H1 (cell line): Measurements from ENCODE around the gene TCF19. TPM values are rescaled to one million over a fixed set of nuclear protein-coding genes. Genes with fewer than 3 reads are reported as not detected.
A peak's percentile ranks its signal among the peaks of the same experiment; 100 is the strongest.

ENCODE experiments used
- CTCF ChIA-PET: fragments of 300-600 bp; sonication (Branson Sonifier 250); formaldehyde crosslinking; loops from one replicate; lab custom pipeline; 2021; ENCODE audit not compliant: partially characterized antibody; lab: Charles Lee
- POLR2A ChIA-PET: fragments of 300-600 bp; sonication (Branson Sonifier 250); formaldehyde crosslinking; loops from one replicate; lab custom pipeline; 2021; ENCODE audit warnings: inconsistent platforms; ENCODE audit not compliant: partially characterized antibody; lab: Charles Lee
- DNase-seq, 2 experiments: peaks; one replicate each; pipeline versions ENCODE4 v3.0.0 to v3.0.0-alpha.2; 2010 to 2022; ENCODE audit warnings: low spot score in 2 of 2, low read depth in 1 of 2, mixed read lengths in 1 of 2
- FAIRE-seq: peaks from 2 replicates; lab custom pipeline; 2011; peaks lifted over from hg19 to GRCh38; lab: Jason Lieb, UNC
- H2AFZ ChIP-seq: 2 replicates; pipeline ENCODE4 v1.8.1; 2012; ENCODE audit warnings: low read length, inconsistent platforms
- H2AK5ac ChIP-seq: 2 replicates; pipeline ENCODE4 v1.6.1; 2013; ENCODE audit warnings: low read depth, low read length
- H2BK120ac ChIP-seq: replicated peaks from 2 replicates; pipeline ENCODE3; 2013; ENCODE audit warnings: low read depth, low read length, inconsistent platforms
- H2BK12ac ChIP-seq: 2 replicates; pipeline ENCODE4 v1.6.1; 2013; ENCODE audit warnings: low read depth, low read length
- H2BK15ac ChIP-seq: 2 replicates; pipeline ENCODE4 v1.6.1; 2013; ENCODE audit warnings: low read length
- H2BK20ac ChIP-seq: 2 replicates; pipeline ENCODE4 v1.6.1; 2013; ENCODE audit warnings: low read length
- H2BK5ac ChIP-seq: 2 replicates; pipeline ENCODE4 v1.6.1; 2013; ENCODE audit warnings: low read depth, low read length
- H3K14ac ChIP-seq: 2 replicates; pipeline ENCODE4 v1.6.1; 2013; ENCODE audit warnings: inconsistent platforms; ENCODE audit not compliant: insufficient read length
- H3K18ac ChIP-seq: 2 replicates; pipeline ENCODE4 v1.6.1; 2013; ENCODE audit warnings: low read length; ENCODE audit errors: extremely low read depth
- H3K23ac ChIP-seq: 2 replicates; pipeline ENCODE4 v1.6.1; 2013; ENCODE audit warnings: inconsistent platforms; ENCODE audit not compliant: insufficient read length
- H3K23me2 ChIP-seq: 2 replicates; pipeline ENCODE4 v1.6.1; 2013; ENCODE audit warnings: low read depth, low read length
- H3K27ac ChIP-seq: 2 replicates; pipeline ENCODE4 v1.6.1; 2011; ENCODE audit warnings: low read depth, low read length, inconsistent platforms
- H3K27me3 ChIP-seq, 4 experiments: replicated peaks in 1 of 4; 1 replicate in 1 of 4; 2 replicates in 3 of 4; pipeline versions ENCODE4 v1.6.1 to v1.8.1; 2011 to 2013; ENCODE audit warnings: low read length in 3 of 4, mild to moderate bottlenecking in 3 of 4, inconsistent platforms in 2 of 4, mixed read lengths in 2 of 4, moderate library complexity in 1 of 4; ENCODE audit not compliant: control insufficient read depth in 3 of 4, insufficient read depth in 3 of 4; ENCODE audit errors: extremely low read depth in 1 of 4
- H3K36me3 ChIP-seq, 4 experiments: 2 replicates each; pipeline versions ENCODE4 v1.6.1 to v1.8.1; 2011 to 2013; ENCODE audit warnings: mild to moderate bottlenecking in 4 of 4, low read length in 3 of 4, moderate library complexity in 2 of 4, control low read depth in 1 of 4, inconsistent platforms in 1 of 4; ENCODE audit not compliant: insufficient read depth in 4 of 4, control insufficient read depth in 2 of 4
- H3K4ac ChIP-seq: replicated peaks from 2 replicates; pipeline ENCODE3; 2013; ENCODE audit warnings: low read length, low read depth, mixed read lengths, inconsistent platforms; ENCODE audit not compliant: insufficient read length
- H3K4me1 ChIP-seq, 4 experiments: replicated peaks in 1 of 4; 1 replicate in 1 of 4; 2 replicates in 3 of 4; pipeline versions ENCODE4 v1.6.1 to v1.8.1; 2011 to 2013; ENCODE audit warnings: low read length in 3 of 4, inconsistent platforms in 2 of 4, mixed read lengths in 1 of 4; ENCODE audit not compliant: insufficient read depth in 4 of 4, control insufficient read depth in 3 of 4
- H3K4me2 ChIP-seq, 2 experiments: 2 replicates each; pipeline versions ENCODE4 v1.6.1 to v1.8.1; 2011 to 2013; ENCODE audit warnings: low read depth in 2 of 2, low read length in 2 of 2, control low read depth in 1 of 2, inconsistent platforms in 1 of 2, mild to moderate bottlenecking in 1 of 2; ENCODE audit not compliant: insufficient read depth in 1 of 2
- H3K4me3 ChIP-seq, 4 experiments: fragments of 200-600, 300-600 bp in 1 of 4; sonication (generic), shearing (Covaris generic), sonication (Bioruptor Twin) in 1 of 4; 2 replicates each; pipeline versions ENCODE4 v1.5.1 to v1.8.1; 2011 to 2016; ENCODE audit warnings: low read length in 4 of 4, low read depth in 3 of 4, control low read depth in 2 of 4, inconsistent platforms in 2 of 4, mild to moderate bottlenecking in 2 of 4, mixed read lengths in 1 of 4, moderate library complexity in 1 of 4; ENCODE audit not compliant: insufficient read depth in 2 of 4; ENCODE audit errors: extremely low read depth in 1 of 4
- H3K56ac ChIP-seq: replicated peaks from 2 replicates; pipeline ENCODE3; 2013; ENCODE audit warnings: low read depth, mild to moderate bottlenecking, mixed read lengths, low read length, inconsistent platforms; ENCODE audit not compliant: insufficient read length
- H3K79me1 ChIP-seq: 2 replicates; pipeline ENCODE4 v1.6.1; 2013; ENCODE audit warnings: low read depth, low read length, control low read depth
- H3K79me2 ChIP-seq, 2 experiments: 2 replicates each; pipeline versions ENCODE4 v1.6.1 to v1.8.1; 2012 to 2013; ENCODE audit warnings: low read length in 2 of 2, mild to moderate bottlenecking in 2 of 2, inconsistent platforms in 1 of 2; ENCODE audit not compliant: insufficient read depth in 2 of 2, control insufficient read depth in 1 of 2
- H3K9ac ChIP-seq, 4 experiments: replicated peaks in 1 of 4; 1 replicate in 1 of 4; 2 replicates in 3 of 4; pipeline versions ENCODE4 v1.6.1 to v1.8.1; 2011 to 2013; ENCODE audit warnings: low read depth in 3 of 4, low read length in 3 of 4, control low read depth in 2 of 4, mild to moderate bottlenecking in 2 of 4, moderate library complexity in 2 of 4, inconsistent platforms in 1 of 4; ENCODE audit errors: extremely low read depth in 1 of 4
- H3K9me3 ChIP-seq, 2 experiments: 2 replicates each; pipeline versions ENCODE4 v1.6.1 to v1.8.1; 2012 to 2013; ENCODE audit warnings: mild to moderate bottlenecking in 2 of 2, moderate library complexity in 2 of 2, control low read depth in 1 of 2, inconsistent platforms in 1 of 2, low read depth in 1 of 2, low read length in 1 of 2, mixed read lengths in 1 of 2; ENCODE audit not compliant: insufficient read depth in 2 of 2
- H4K20me1 ChIP-seq, 2 experiments: replicated peaks in 1 of 2; 2 replicates each; pipeline versions ENCODE3 to v1.8.1; 2011 to 2013; ENCODE audit warnings: inconsistent platforms in 2 of 2, low read length in 2 of 2, mild to moderate bottlenecking in 1 of 2; ENCODE audit not compliant: insufficient read depth in 2 of 2, control insufficient read depth in 1 of 2
- H4K5ac ChIP-seq: 2 replicates; pipeline ENCODE4 v1.6.1; 2013; ENCODE audit warnings: low read length, low read depth, mixed read lengths, inconsistent platforms; ENCODE audit not compliant: insufficient read length
- H4K8ac ChIP-seq: 2 replicates; pipeline ENCODE4 v1.8.0; 2013; ENCODE audit warnings: mild to moderate bottlenecking, moderate library complexity, low read length, inconsistent platforms; ENCODE audit not compliant: insufficient read depth; ENCODE audit errors: extremely low read depth
- H4K91ac ChIP-seq: replicated peaks from 2 replicates; pipeline ENCODE3; 2013; ENCODE audit warnings: low read length, mixed read lengths, inconsistent platforms; ENCODE audit not compliant: insufficient read length
- BCL11A ChIP-seq, 2 experiments: IDR thresholded peaks; one replicate each; pipeline ENCODE4 v1.6.1; 2011; ENCODE audit warnings: low read depth in 2 of 2, low read length in 2 of 2, mild to moderate bottlenecking in 2 of 2
- EZH2 ChIP-seq: fragments of 200-600 bp; sonication (generic); IDR thresholded peaks from 2 replicates; pipeline ENCODE4 v1.7.1; 2012; ENCODE audit warnings: low read depth, mild to moderate bottlenecking, moderate library complexity, low read length, inconsistent platforms; ENCODE audit not compliant: severe bottlenecking
- HDAC2 ChIP-seq, 2 experiments: fragments of 300-600 bp in 1 of 2; sonication (generic) in 1 of 2; IDR thresholded peaks; 2 replicates each; pipeline ENCODE4 v1.6.1; 2011 to 2012; ENCODE audit warnings: low read depth in 2 of 2, low read length in 2 of 2, mild to moderate bottlenecking in 2 of 2, moderate library complexity in 2 of 2, borderline replicate concordance in 1 of 2, inconsistent platforms in 1 of 2
- JUN ChIP-seq: IDR thresholded peaks from 2 replicates; pipeline ENCODE4 v1.6.1; 2011; ENCODE audit warnings: low read depth, mild to moderate bottlenecking, improper control_type of control experiment, low read length
- KDM4A ChIP-seq: IDR thresholded peaks from one replicate; pipeline ENCODE4 v1.7.1; 2012; ENCODE audit warnings: low read depth, mild to moderate bottlenecking, moderate library complexity, low read length, inconsistent platforms; ENCODE audit not compliant: severe bottlenecking
- POLR2A ChIP-seq, 2 experiments: IDR thresholded peaks; 1 replicate in 1 of 2; 2 replicates in 1 of 2; pipeline ENCODE4 v1.6.1; 2011; ENCODE audit warnings: low read depth in 2 of 2, low read length in 2 of 2, mild to moderate bottlenecking in 2 of 2; ENCODE audit errors: control extremely low read depth in 1 of 2
- POLR2AphosphoS5 ChIP-seq: IDR thresholded peaks from 2 replicates; pipeline ENCODE4 v1.6.1; 2011; ENCODE audit warnings: low read depth, low read length
- RFX5 ChIP-seq: IDR thresholded peaks from 2 replicates; pipeline ENCODE4 v1.6.1; 2011; ENCODE audit warnings: low read depth, low read length, improper control_type of control experiment, borderline replicate concordance
- SAP30 ChIP-seq: fragments of 300-600 bp; sonication (generic); IDR thresholded peaks from 2 replicates; pipeline ENCODE4 v1.7.1; 2012; ENCODE audit warnings: low read length, moderate library complexity, mild to moderate bottlenecking, inconsistent platforms; ENCODE audit not compliant: insufficient read depth, insufficient replicate concordance
- SIX5 ChIP-seq: IDR thresholded peaks from 2 replicates; pipeline ENCODE4 v1.6.1; 2011; ENCODE audit warnings: mild to moderate bottlenecking, low read depth, low read length
- SP1 ChIP-seq: IDR thresholded peaks from 2 replicates; pipeline ENCODE4 v1.6.1; 2011; ENCODE audit warnings: low read depth, low read length
- TCF12 ChIP-seq: IDR thresholded peaks from 2 replicates; pipeline ENCODE4 v1.6.1; 2011; ENCODE audit warnings: low read depth, mild to moderate bottlenecking, low read length
- WGBS, 2 experiments: shearing (Covaris generic) in 1 of 2; methylation state at CpG; one replicate each; pipeline versions ENCODE4 v1.1.6 to v1.1.7; 2013 to 2015; ENCODE audit warnings: low lambda C conversion rate in 2 of 2, mixed read lengths in 2 of 2, inconsistent platforms in 1 of 2, low coverage in 1 of 2, missing lambda C conversion rate in 1 of 2; ENCODE audit not compliant: insufficient replicate concordance in 2 of 2, insufficient coverage in 1 of 2, insufficient read length in 1 of 2; ENCODE audit errors: extremely low coverage in 1 of 2, missing lambda C conversion rate in 1 of 2; 5-methylcytosine and 5-hydroxymethylcytosine counted together
- polyA plus RNA-seq, 7 experiments: library from polyadenylated mRNA; depleted of rRNA in 3 of 7; stranded (reverse) in 5 of 7; unstranded in 2 of 7; fragments of >200 nt in 5 of 7; fragments of 200-250 nt in 2 of 7; gene quantifications; 1 replicate in 5 of 7; 2 replicates in 1 of 7; 4 replicates in 1 of 7; pipeline versions ENCODE4 v1.2.1 to v1.2.3, GENCODE V29; 2011 to 2013; ENCODE audit warnings: missing spikeins in 2 of 7, mixed read lengths in 2 of 7
- total RNA-seq: library from RNA; stranded (reverse); fragmentation: NEBNext Ultra II Directional; extraction: Animal tissue kit (Norgen Biotek cat#: 25700); gene quantifications from 2 replicates; pipeline ENCODE4 v1.2.1, GENCODE V29; 2021

Gene TCF19
- total and polyA plus RNA-seq, 2 of the 8 experiments (the other 6 are each of a cell fraction or from before 2014, with no cell fraction given), result 7.2 to 11.0 TPM

GRCh38 chr6:31172973-31173384 is 14.6 kb downstream of the TCF19 start:
- Histone ChIP-seq H3K4ac (peak overlapping the region; percentile 95), H4K8ac (peak overlapping the region; percentile 63; the same call in 1 of the 2 replicates), H3K18ac (peak overlapping the region; percentile 97), H3K23ac (no peak overlapping the region), H2BK15ac (peak overlapping the region; percentile 9; the same call in 1 of the 2 replicates), H3K9me3 (no peaks in the 10 kb centered on the region), H3K36me3 (no peaks in the 10 kb centered on the region), H2BK12ac (peak overlapping the region; percentile 95), H3K23me2 (peaks cover 13% of the 10 kb centered on the region), H3K27me3 (no peaks in the 10 kb centered on the region), H3K79me2 (peaks cover 19 to 60% of the 10 kb centered on the region in 2 experiments), H3K9ac (peak overlapping the region in 3 of 4 experiments; percentile 66 to 83 (median 73); a peak in 6 of 7 replicates), H3K4me1 (peaks cover 22 to 43% (median 32%) of the 10 kb centered on the region in 4 experiments), H3K14ac (no peak overlapping the region), H4K5ac (peak overlapping the region; percentile 77), H3K4me2 (peak overlapping the region; percentile 83 to 89), H4K91ac (peak overlapping the region; percentile 99), H3K27ac (peak overlapping the region; percentile 92), H2BK120ac (peak overlapping the region; percentile 96), H3K56ac (peak overlapping the region; percentile 65), H3K79me1 (peaks cover 6% of the 10 kb centered on the region), H2BK20ac (peak overlapping the region; percentile 88; the same call in 1 of the 2 replicates), H3K4me3 (peak overlapping the region; percentile 44 to 62 (median 55)), H2AFZ (no peak overlapping the region), H2AK5ac (peak overlapping the region; percentile 97), H2BK5ac (peak overlapping the region; percentile 100), H4K20me1 (peaks cover 7 to 9% of the 10 kb centered on the region in 2 experiments)
- FAIRE-seq (peak; percentile 94), DNase-seq (peak; percentile 87 to 90)
- POLR2A ChIA-PET, result interaction anchor here (0.8 to 68.5 kb wide), 8 partner anchors 4 to 706 kb away, joined by 3 to 2251 read pairs (median 5); partner anchors contain the start of genes CCHCR1, CDSN, MICA and POU5F1
- 4% methylated on average over 5 of the region's 5 CpGs; no CpG with 5 or more reads in 1 of the 2 experiments for WGBS, 2 experiments
- CTCF ChIA-PET, result interaction anchor here (1.3 to 5.9 kb wide), 7 partner anchors 11 to 194 kb away, joined by 4 to 36 read pairs (median 12); partner anchors contain the start of genes PSORS1C1, PSORS1C2 and TCF19
- no peak; the same call in none of the 2 replicates for TF ChIP-seq POLR2AphosphoS5
- TF ChIP-seq HDAC2 (IDR thresholded peaks at IDR 0.05; ENCODE audit: borderline replicate concordance in 1 of 2, low read depth in 2 of 2, low read length in 2 of 2), result peak in 1 of 2 experiments; percentile 39; a peak in 1 of 4 replicates
- TF ChIP-seq SP1, result peak; percentile 92
- peak; percentile 46 for TF ChIP-seq SAP30
- TF ChIP-seq EZH2, result no peak
- no peak for TF ChIP-seq RFX5
- TF ChIP-seq KDM4A, result no peak
- no peak for TF ChIP-seq SIX5
- peak in 1 of 2 experiments; percentile 91; a peak in 2 of 3 replicates for TF ChIP-seq POLR2A (IDR thresholded peaks at IDR 0.05; ENCODE audit: control extremely low read depth in 1 of 2, low read depth in 2 of 2, low read length in 2 of 2)
- no peak for TF ChIP-seq BCL11A (IDR thresholded peaks at IDR 0.05; ENCODE audit: low read depth in 2 of 2, low read length in 2 of 2)
- 0 out of 2 replicates have a peak, but pooled peaks have one; percentile 73 for TF ChIP-seq TCF12
- TF ChIP-seq JUN, result no peak
